Activated naive CD8-positive, alpha-beta T cell treated with anti-CD3 and anti-CD28 coated beads, Interleukin-2, amount 50 U/mL, for 24 hours (primary cell): ENCODE measurements around the gene SURF4.

Source experiments
- ATAC-seq: fragments of 150-1000 bp; cut with Tn5 transposase; one replicate; pipeline ENCODE4 v1.10.0; 2021
- DNase-seq: peaks from one replicate; pipeline ENCODE4 v3.0.0; 2021
- H3K27ac Mint-ChIP-seq: one replicate; pipeline ENCODE4 v1.8.0; 2021; ENCODE audit warnings: mild to moderate bottlenecking, mixed read lengths
- H3K27me3 Mint-ChIP-seq: one replicate; pipeline ENCODE4 v1.8.0; 2021; ENCODE audit warnings: mixed read lengths
- H3K36me3 Mint-ChIP-seq: one replicate; pipeline ENCODE4 v1.8.0; 2021; ENCODE audit warnings: low read depth, mixed read lengths
- H3K4me1 Mint-ChIP-seq: one replicate; pipeline ENCODE4 v1.8.0; 2021; ENCODE audit warnings: mixed read lengths
- H3K4me3 Mint-ChIP-seq: one replicate; pipeline ENCODE4 v1.8.0; 2021; ENCODE audit warnings: mild to moderate bottlenecking, moderate library complexity, mixed read lengths
- H3K9me3 Mint-ChIP-seq: one replicate; pipeline ENCODE4 v1.8.0; 2021; ENCODE audit warnings: mixed read lengths

The SURF4 gene

DNA sequence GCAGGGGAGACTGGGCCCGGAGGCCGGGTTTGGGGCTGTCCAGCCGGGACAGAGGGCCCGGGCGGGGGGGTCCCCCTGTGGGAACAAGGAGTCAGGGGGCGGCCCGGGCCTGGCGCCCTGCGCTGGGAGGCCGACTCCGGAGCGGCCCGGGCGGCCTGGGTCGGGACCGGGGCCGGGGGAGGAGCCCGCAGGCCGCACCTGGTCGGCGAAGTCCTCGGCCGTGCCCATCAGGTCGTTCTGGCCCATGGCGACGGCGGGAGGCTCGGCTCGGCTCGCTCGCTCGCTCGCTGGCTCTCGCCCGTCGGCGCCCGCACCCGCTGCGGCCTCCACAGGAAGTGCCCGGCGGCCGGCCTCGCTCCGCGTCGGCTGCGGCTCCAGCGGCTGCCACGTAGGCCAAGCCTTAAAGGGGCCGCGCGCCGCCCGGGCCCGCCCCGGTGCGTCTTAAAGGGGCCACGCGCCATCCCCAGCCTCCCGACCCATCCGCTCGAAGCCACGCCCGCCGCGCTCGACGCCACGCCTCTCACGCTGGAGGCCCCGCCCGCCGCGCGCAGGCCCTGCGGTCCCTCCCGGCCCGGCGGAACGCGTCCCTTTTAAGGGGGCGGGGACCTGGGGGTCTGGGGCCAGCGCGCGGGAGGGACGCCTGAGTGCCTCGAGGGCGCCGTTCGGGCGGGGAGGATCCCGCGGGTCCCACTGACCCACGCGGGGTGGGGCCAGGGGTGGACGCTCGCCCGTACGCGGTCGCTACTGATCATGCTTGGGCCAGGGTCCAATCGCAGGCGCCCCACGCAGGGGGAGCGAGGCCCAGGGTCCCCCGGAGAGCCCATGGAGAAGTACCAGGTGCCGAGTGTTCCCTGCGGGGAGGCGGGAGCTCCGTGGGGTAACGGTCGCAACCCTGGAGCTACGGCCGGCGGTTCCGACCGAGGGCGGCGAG lies at the start of gene SURF4, which contains the start of gene STKLD1:
SURF4 (minus strand) TSS at position 337 of the 931 bp plus-strand sequence; CDS start at position 246, 91 bp downstream.
STKLD1 (plus strand) TSS at position 643 of the 931 bp plus-strand sequence; CDS start at position 751, 108 bp downstream.
- Mint-ChIP-seq H3K27ac (peak within 1 kb of the TSS; percentile 98), H3K4me3 (peak within 1 kb of the TSS; percentile 98), H3K36me3 (peaks cover 34% of the 10 kb centered on the region), H3K9me3 (no peaks in the 10 kb centered on the region), H3K4me1 (peaks cover 40% of the 10 kb centered on the region), H3K27me3 (peaks cover 2% of the 10 kb centered on the region)
- DNase-seq (peak; percentile 98), ATAC-seq (peak; percentile 70)

DNA sequence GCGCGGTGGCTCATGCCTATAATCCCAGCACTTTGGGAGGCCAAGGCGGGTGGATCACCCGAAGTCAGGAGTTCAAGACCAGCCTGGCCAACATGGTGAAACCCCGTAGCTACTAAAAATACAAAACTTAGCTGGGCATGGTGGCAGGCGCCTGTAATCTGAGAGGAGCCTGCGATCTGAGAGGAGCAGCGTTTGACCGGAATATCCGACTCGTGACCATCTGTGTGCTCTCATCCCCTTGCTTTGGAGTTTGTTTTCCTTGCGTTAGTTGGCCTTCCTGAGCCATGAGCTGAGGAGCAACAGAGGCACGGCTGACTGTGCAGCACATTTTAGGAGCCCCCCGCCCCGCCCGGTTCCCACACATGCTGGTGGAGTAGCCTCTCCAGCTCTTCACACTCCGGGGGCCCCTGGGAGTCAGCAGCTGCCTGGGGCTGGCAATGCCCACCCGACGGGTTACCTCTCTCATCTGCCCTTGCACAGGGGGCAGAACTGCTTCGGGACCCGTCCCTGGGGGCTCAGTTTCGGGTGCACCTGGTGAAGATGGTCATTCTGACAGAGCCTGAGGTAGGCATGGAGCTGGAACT lies 49.3 kb upstream of the SURF4 start:
- Mint-ChIP-seq H3K4me3 (no peak overlapping the region), H3K27me3 (peaks cover 18% of the 10 kb centered on the region), H3K36me3 (no peaks in the 10 kb centered on the region), H3K4me1 (peaks cover 30% of the 10 kb centered on the region), H3K9me3 (no peaks in the 10 kb centered on the region), H3K27ac (no peak overlapping the region)
- no peak for ATAC-seq
- no peak for DNase-seq

DNA sequence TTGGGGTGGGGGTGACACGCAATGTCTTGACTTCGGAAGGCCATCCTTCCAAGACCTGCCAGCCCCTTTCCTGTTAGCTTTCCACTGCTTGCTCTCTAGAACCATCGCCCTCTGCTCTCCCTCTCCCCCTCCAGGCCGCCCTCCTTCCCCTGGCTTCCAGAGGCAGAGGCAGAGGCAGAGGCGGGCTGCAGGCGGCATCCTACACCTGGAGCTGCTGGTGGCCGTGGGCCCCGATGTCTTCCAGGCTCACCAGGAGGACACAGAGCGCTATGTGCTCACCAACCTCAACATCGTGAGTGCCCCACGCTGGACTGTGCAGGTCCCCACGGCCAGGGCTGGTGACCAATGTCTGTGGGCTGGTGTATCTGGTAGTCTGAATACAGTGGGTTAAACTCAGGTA lies 48.3 kb upstream of the SURF4 start:
- Mint-ChIP-seq H3K4me1 (peaks cover 33% of the 10 kb centered on the region), H3K9me3 (no peaks in the 10 kb centered on the region), H3K4me3 (no peak overlapping the region), H3K27me3 (peaks cover 15% of the 10 kb centered on the region), H3K27ac (no peak overlapping the region), H3K36me3 (no peaks in the 10 kb centered on the region)
- DNase-seq (no peak), ATAC-seq (no peak)

DNA sequence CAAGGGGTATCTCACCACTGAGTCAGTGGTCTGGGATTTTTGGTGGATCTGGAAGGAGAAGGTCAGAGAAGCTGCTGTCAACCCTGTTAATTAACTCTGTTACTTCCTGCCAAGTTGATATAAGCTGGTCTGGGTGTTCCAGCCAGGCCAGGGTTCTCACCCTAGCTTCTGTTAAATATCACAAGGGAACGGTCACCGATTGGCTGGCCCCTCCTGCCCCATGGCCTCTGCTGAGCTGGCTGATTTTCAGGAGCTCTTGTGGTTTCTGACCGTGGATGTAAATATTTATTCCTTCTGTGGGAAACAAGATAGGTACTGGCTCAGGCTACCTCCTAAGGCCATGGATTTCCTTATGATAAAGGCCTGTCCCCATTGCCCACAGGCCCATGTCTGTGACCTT lies 47.4 kb upstream of the SURF4 start:
- no peaks in the 10 kb centered on the region for H3K36me3 Mint-ChIP-seq
- no peak for DNase-seq
- no peaks in the 10 kb centered on the region for H3K9me3 Mint-ChIP-seq
- H3K27me3 Mint-ChIP-seq: peaks cover 14% of the 10 kb centered on the region
- no peak overlapping the region for H3K4me3 Mint-ChIP-seq
- peaks cover 41% of the 10 kb centered on the region for H3K4me1 Mint-ChIP-seq
- no peak for ATAC-seq
- no peak overlapping the region for H3K27ac Mint-ChIP-seq

DNA sequence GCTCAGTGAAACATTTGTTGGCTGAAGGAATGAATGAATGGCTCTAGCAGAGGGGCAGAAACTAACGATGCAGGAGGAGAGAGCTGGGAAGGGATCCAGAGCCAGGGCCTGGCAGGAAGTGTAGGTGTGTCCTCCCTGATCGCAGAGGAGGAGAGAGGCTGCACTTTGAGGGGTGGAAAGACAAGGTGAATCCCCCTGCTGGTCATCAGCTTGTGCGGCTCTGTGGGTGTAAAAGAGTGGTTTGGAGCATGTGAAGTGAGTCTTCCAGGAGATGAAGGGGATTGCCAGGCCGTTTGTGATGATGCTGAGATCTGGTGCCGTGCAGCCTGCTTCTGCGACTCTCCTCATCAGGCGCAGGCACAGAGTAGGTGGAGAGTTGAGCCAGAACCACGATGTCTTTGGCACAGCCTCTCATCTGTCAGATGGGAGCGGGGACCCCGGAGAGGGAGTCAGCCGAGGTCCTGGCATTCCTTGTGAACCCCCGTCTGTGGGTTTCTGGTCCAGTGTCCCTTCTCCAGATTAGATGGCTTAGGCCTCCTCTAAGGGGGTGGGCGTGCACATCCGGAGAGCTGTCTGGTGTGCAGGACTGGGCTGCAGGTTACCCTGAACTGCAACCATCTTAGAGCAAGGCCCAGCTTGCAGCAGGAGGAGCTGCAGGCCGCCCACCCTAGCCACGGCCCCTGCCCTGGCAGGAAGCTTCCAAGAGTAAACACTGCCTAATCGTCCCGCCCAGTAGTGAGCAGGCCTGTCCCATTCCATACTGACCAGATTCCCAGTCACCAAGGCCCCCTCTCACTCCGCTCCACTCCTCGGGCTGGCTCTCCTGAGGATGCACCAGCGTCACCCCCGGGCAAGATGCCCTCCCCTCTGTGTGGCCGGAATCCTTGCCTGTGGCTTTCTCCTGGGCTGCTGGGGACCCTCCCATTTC lies 46.0 kb upstream of the SURF4 start, which contains the start of gene ADAMTS13:
ADAMTS13 (plus strand) TSS at position 753 of the 928 bp plus-strand sequence; CDS start at position 830, 77 bp downstream.
- Mint-ChIP-seq H3K4me1 (peaks cover 42% of the 10 kb centered on the region), H3K36me3 (peaks cover 5% of the 10 kb centered on the region), H3K4me3 (peak within 1 kb of the TSS; percentile 30), H3K9me3 (no peaks in the 10 kb centered on the region), H3K27me3 (peaks cover 2% of the 10 kb centered on the region), H3K27ac (peak within 1 kb of the TSS; percentile 73)
- ATAC-seq: peak; percentile 74
- DNase-seq: peak; percentile 70

DNA sequence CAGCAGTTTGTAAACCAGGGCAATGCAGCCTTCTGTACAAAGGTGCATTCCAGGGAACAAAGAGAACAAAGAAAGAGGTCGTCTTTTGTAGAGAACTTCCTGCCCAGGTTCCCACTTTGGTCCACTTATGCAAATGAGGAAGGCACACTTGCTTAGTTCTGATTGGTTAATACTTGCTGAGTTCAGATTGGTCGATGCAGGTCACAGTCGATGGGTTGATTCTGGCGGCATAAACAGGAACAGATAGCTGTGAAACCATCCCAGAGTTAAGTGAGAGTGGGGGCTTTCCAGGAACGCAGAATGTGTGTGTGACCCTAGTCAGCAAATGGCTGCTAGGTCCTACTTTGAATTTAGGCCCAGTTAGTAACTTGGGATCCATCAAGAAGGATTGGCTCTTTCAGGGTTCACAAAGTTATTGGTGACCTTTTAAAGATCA lies 44.5 kb upstream of the SURF4 start:
- Mint-ChIP-seq H3K36me3 (peaks cover 17% of the 10 kb centered on the region), H3K27ac (peak overlapping the region; percentile 70), H3K4me3 (peak overlapping the region; percentile 8), H3K27me3 (no peaks in the 10 kb centered on the region), H3K9me3 (no peaks in the 10 kb centered on the region), H3K4me1 (peaks cover 57% of the 10 kb centered on the region)
- peak; percentile 33 for DNase-seq
- ATAC-seq: no peak

DNA sequence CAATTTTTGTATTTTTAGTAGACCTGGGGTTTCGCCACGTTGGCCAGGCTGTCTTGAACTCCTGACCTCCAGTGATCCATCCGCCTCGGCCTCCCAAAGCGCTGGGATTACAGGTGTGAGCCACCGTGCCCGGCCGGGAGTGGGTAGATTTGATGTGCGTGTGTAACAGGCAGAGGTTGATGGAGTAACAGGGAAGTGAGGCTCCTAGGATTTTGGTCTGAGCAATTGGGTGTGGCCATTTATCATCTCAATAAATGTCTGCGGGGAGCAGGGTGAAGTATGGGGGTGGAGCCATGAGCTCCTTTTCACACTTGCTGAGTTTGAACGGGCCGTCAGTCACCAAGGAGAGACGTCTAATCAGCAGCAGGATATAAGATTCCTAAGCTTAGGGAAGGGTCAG lies 43.1 kb upstream of the SURF4 start:
- Mint-ChIP-seq H3K36me3 (peaks cover 31% of the 10 kb centered on the region), H3K27ac (peak overlapping the region; percentile 89), H3K4me1 (peaks cover 68% of the 10 kb centered on the region), H3K27me3 (no peaks in the 10 kb centered on the region), H3K9me3 (no peaks in the 10 kb centered on the region), H3K4me3 (peak overlapping the region; percentile 90)
- DNase-seq (no peak), ATAC-seq (no peak)

DNA sequence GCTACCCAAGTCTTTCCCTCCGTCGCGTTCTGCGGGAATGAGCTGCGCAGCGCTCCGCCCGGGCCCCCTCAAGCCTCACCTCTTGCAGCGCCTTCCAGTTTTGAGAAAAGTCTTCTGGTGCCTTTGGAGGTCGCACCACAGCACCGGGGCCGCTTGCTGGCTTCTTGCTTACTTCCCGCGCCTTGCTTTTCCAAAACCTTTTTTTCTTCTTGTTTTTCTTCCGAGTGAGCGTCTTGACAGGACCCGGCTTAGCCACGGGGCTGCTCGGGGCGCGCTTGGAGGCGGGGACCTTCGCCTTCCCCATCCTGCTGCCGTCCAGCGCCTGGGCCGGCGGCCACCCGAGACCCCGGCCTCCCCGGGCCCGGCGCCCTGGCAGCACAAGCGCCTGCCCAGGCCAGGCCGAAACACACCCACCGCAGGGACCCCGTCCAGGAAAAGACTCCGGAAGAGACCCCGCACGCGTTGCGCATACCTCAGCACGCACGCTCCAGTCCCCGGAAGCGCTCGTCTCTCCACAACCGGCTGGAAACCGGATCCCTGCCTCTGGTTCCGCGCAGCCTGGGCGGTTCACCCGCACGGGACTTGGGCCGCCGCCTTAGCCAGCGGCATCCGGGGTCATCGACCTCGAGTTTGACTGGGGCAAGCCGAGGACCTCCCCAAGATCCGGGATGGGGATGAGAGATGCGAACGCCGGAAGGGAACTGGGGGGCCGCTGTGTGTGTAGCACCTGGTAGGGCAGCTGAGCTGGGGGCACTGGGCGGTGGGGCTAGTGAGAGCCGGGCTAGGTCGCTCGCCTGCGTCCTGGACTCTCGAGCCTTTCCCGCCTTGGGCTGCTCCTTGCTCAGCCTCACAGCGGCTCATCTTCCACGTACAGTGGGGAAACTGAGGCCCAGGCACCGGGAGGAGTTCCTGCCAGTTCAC lies 41.9 kb upstream of the SURF4 start, which contains the start of gene REXO4:
REXO4 (minus strand) TSS at position 470 of the 921 bp plus-strand sequence; CDS start at position 304, 166 bp downstream.
- Mint-ChIP-seq H3K9me3 (no peaks in the 10 kb centered on the region), H3K27me3 (no peaks in the 10 kb centered on the region), H3K36me3 (peaks cover 36% of the 10 kb centered on the region), H3K4me3 (peak within 1 kb of the TSS; percentile 90), H3K27ac (peak within 1 kb of the TSS; percentile 89), H3K4me1 (peaks cover 72% of the 10 kb centered on the region)
- ATAC-seq (peak; percentile 86), DNase-seq (peak; percentile 90)

DNA sequence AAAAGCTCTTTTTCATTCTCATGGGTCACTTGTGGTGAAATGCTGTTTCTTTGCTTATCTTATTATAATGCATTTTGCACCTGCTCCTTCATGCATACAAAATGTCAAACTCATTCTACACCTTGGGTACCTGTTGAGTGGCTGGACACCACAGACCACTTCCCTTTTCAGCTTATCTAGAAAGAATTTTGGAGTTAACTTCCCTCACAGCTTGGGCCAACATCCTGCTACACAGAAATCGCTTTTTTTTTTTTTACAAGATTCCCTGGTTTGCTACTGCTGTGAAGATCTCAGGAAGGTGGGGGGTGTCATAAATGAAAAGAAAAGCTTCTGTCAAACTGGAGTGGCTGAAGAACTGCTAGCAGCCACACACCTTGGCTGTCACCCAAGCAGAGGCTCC lies 39.3 kb upstream of the SURF4 start:
- Mint-ChIP-seq H3K36me3 (peaks cover 51% of the 10 kb centered on the region), H3K4me1 (peaks cover 47% of the 10 kb centered on the region), H3K27ac (no peak overlapping the region), H3K4me3 (peak overlapping the region; percentile 90), H3K27me3 (no peaks in the 10 kb centered on the region), H3K9me3 (no peaks in the 10 kb centered on the region)
- ATAC-seq (no peak), DNase-seq (no peak)

DNA sequence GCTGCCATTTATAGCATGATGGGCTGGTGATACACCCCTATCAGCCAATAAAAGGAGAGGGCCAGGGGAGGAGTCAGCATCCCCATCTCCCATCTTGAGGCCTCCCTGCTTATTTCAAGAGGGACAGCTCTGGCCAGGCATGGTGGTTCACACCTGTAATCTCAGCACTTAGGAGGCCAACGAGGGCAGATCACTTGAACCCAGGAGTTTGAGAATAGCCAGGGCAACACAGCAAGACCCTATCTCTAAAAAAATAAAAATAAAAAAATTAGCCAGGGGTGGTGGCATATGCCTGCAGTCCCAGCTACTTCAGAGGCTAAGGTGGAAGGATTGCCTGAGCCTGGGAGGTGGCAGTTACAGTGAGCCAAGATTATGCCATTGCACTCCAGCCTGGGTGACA lies 32.2 kb upstream of the SURF4 start:
- H3K36me3 Mint-ChIP-seq: peaks cover 54% of the 10 kb centered on the region
- ATAC-seq: no peak
- no peak for DNase-seq
- H3K27ac Mint-ChIP-seq: no peak overlapping the region
- peaks cover 8% of the 10 kb centered on the region for H3K4me1 Mint-ChIP-seq
- H3K27me3 Mint-ChIP-seq: no peaks in the 10 kb centered on the region
- no peak overlapping the region for H3K4me3 Mint-ChIP-seq
- no peaks in the 10 kb centered on the region for H3K9me3 Mint-ChIP-seq

DNA sequence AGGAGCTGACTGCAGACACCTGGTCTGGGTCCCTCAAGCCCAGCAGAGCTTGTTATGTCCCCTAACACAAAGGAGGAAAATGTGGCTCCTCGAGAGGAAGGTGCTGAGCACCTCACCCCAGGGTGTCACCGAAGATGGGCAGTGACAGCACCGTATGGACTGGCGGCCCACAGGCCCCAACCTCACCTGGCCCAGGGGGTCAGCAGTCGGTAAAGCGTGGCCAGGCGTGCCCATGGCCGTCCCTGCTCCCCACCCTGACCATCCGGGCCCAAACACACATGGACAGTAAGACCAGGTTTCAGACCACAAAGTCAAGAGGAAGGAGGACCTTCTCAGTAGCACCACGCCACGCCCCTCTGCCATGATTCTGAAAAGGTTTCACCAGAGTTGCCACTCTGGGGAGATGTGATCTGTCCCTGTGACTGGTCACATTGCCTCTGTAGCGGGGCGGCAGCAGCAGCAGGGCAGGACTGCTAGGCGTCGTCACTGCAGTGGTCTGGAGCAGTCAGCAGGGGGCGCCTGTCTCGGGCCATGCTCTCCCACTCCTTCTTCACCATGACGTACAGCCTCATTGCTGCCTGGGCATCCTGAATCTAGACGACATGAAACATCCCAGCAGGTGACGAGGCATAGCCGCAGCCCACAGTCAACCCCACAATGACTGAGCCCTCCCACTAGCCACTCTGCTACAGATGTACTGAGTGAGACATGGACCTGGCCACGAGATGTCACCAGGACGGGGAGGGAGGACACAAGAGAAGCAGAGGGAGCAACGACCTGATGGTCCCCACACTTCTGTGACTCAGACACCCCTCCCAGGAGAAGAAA lies 30.8 kb upstream of the SURF4 start:
- peak; percentile 94 for ATAC-seq
- Mint-ChIP-seq H3K27ac (peak overlapping the region; percentile 80), H3K4me3 (no peak overlapping the region), H3K4me1 (peaks cover 8% of the 10 kb centered on the region), H3K36me3 (peaks cover 48% of the 10 kb centered on the region), H3K9me3 (no peaks in the 10 kb centered on the region), H3K27me3 (no peaks in the 10 kb centered on the region)
- peak; percentile 85 for DNase-seq

DNA sequence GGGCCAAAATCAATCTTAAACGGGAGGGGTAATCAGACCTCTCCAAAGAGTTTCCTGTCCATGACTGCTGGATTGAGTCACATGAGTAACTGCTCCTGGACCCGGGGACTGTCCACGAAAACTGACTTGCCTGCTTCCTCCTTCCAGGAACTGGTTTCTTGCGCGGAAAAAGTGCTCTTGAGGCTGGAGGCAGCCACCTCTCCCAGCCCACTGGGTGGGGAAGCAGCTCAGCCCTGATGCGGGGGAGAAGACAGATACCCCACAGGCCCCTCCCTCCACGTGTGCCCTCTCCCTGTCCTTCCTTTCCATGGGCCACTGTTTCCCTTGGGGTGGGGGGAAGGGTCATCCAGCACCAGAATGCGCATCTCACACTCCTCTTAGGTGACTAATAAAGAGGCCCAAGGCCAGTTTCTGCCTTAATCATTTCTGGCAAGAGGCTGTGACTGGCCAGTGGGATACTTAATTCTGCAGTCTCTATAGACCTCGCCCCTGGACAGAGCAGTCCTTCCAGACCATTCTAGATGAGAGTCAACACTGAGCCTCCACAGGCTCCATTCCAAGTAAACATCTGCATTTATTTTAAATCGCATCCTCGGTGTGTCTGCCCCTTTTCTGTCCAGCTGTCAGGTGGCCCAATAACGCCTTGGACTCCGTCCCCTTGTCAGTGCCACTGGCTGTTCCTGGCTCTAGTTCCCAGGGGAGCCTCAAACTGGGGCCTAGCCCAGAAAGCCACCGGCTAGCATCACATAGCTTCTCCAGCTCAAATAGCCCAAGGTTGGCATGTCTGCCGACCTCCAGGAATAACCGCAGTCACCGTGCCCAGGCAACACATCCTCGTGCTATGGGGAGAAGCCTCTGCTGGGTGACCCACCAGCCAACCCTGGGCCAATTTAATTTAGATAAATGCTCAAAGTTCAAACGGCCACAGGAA lies 29.9 kb upstream of the SURF4 start:
- Mint-ChIP-seq H3K36me3 (peaks cover 45% of the 10 kb centered on the region), H3K27me3 (no peaks in the 10 kb centered on the region), H3K4me3 (no peak overlapping the region), H3K27ac (no peak overlapping the region), H3K4me1 (peaks cover 8% of the 10 kb centered on the region), H3K9me3 (no peaks in the 10 kb centered on the region)
- DNase-seq: no peak
- ATAC-seq: no peak
